Measurements from ENCODE around the gene CMTM1. TPM values are rescaled to one million over a fixed set of nuclear protein-coding genes. Genes with fewer than 3 reads are reported as not detected.

CMTM1 gene
- total RNA-seq, 1 experiment from 2014 or later = 5.2 TPM

- Histone ChIP-seq H3K79me2 (ENCODE audit: insufficient read depth, low read length) (no peaks in the 10 kb centered on the region), H3K9ac (ENCODE audit: low read length) (no peak overlapping the region), H2AFZ (ENCODE audit: low read depth, low read length, poor library complexity, severe bottlenecking) (no peak overlapping the region), H3K4me3 (replicated peaks in 1 of 2; ENCODE audit: low read depth in 1 of 2, low read length in 2 of 2) (no peak overlapping the region), H3K36me3 (ENCODE audit: control insufficient read depth in 1 of 2, insufficient read depth in 2 of 2, low read length in 2 of 2) (no peaks in the 10 kb centered on the region; a peak in 1 of 4 replicates), H3K9me3 (ENCODE audit: control insufficient read depth in 1 of 2, insufficient read depth in 1 of 2, low read depth in 1 of 2, low read length in 2 of 2) (no peaks in the 10 kb centered on the region), H4K20me1 (ENCODE audit: insufficient read depth) (no peaks in the 10 kb centered on the region), H3K27me3 (ENCODE audit: insufficient read depth, low read length) (no peaks in the 10 kb centered on the region), H3K9me2 (ENCODE audit: insufficient read depth) (no peaks in the 10 kb centered on the region), H3K4me1 (ENCODE audit: control insufficient read depth in 1 of 2, insufficient read depth in 2 of 2, low read length in 2 of 2) (peaks cover 3 to 9% of the 10 kb centered on the region in 2 experiments; a peak in 3 of 4 replicates), H3K4me2 (ENCODE audit: low read length) (no peak overlapping the region), H3K27ac (ENCODE audit: low read depth, low read length) (no peak overlapping the region)
- CTCF ChIA-PET = no interaction called here
- no TSS peak for BruUV-seq (replicated peaks)
- RAD21 ChIA-PET (ENCODE audit: low non-redundant PET in 1 of 2, low total read pairs in 2 of 2, uncharacterized antibody in 2 of 2, unreplicated experiment in 2 of 2) = no interaction called here
- intact Hi-C loops (cut with micrococcal nuclease) = no loop called here
- DNase-seq (ENCODE audit: low read depth, low spot score) = no peak
- no peak for TF ChIP-seq RAD21 (IDR thresholded peaks at IDR 0.05; ENCODE audit: low read depth)
- no peak for TF ChIP-seq TCF7L2 (IDR thresholded peaks at IDR 0.05; ENCODE audit: borderline replicate concordance, extremely low read depth, insufficient read depth, insufficient read length)
- TF ChIP-seq ZFX (IDR thresholded peaks at IDR 0.05) = no peak
- TF ChIP-seq SRF (IDR thresholded peaks at IDR 0.05; ENCODE audit: low read depth) = no peak
- no peak for TF ChIP-seq JUND (IDR thresholded peaks at IDR 0.05)
- no peak for TF ChIP-seq CBX3 (IDR thresholded peaks at IDR 0.05; ENCODE audit: low read depth)
- no peak for TF ChIP-seq ELF1 (IDR thresholded peaks at IDR 0.05; ENCODE audit: borderline replicate concordance, low read depth)
- no peak for TF ChIP-seq ZNF274 (IDR thresholded peaks at IDR 0.05; ENCODE audit: low read depth, low read length)
- no peak for TF ChIP-seq EGR1 (IDR thresholded peaks at IDR 0.05; ENCODE audit: low read depth)
- no peak for TF ChIP-seq SP1 (IDR thresholded peaks at IDR 0.05; ENCODE audit: low read depth)
- TF ChIP-seq, protein P1, sequence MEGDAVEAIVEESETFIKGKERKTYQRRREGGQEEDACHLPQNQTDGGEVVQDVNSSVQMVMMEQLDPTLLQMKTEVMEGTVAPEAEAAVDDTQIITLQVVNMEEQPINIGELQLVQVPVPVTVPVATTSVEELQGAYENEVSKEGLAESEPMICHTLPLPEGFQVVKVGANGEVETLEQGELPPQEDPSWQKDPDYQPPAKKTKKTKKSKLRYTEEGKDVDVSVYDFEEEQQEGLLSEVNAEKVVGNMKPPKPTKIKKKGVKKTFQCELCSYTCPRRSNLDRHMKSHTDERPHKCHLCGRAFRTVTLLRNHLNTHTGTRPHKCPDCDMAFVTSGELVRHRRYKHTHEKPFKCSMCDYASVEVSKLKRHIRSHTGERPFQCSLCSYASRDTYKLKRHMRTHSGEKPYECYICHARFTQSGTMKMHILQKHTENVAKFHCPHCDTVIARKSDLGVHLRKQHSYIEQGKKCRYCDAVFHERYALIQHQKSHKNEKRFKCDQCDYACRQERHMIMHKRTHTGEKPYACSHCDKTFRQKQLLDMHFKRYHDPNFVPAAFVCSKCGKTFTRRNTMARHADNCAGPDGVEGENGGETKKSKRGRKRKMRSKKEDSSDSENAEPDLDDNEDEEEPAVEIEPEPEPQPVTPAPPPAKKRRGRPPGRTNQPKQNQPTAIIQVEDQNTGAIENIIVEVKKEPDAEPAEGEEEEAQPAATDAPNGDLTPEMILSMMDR (IDR thresholded peaks at IDR 0.05 in 2 of 3, conservative IDR thresholded peaks at IDR 0.05 in 1 of 3; ENCODE audit: borderline replicate concordance in 1 of 3, insufficient read depth in 1 of 3, low read depth in 2 of 3, low read length in 2 of 3) = no peak
- no peak for ATAC-seq
- POLR2A ChIA-PET = no interaction called here
Measured at GRCh38 chr16:66544016-66544757, 22.1 kb upstream of the CMTM1 start.
